Measurements from ENCODE around the gene TMEM141. TPM values are rescaled to one million over a fixed set of nuclear protein-coding genes. Genes with fewer than 3 reads are reported as not detected.

The TMEM141 gene
- total RNA-seq, 4 donors from 2014 or later = 46.9 to 70.2 (median 51.1) TPM

- no peak for TF ChIP-seq POLR2A (IDR thresholded peaks at IDR 0.05)
- no peak for TF ChIP-seq CTCF (IDR thresholded peaks at IDR 0.05 in 4 of 5, conservative IDR thresholded peaks at IDR 0.05 in 1 of 5)
- no peak for DNase-seq
- Histone ChIP-seq H3K9me3 (no peaks in the 10 kb centered on the region), H3K27me3 (peaks cover 26 to 42% (median 39%) of the 10 kb centered on the region in 3 donors), H3K36me3 (no peaks in the 10 kb centered on the region), H3K4me1 (no peaks in the 10 kb centered on the region), H3K27ac (no peak overlapping the region), H3K4me3 (peak overlapping the region in 2 of 4 donors; percentile 33 to 40)
- intact Hi-C loops (cut with DNase I; ENCODE audit: low total_unique reads) = no loop called here
- in situ Hi-C loops (cut with MboI; ENCODE audit: low sequenced_read_pairs in 4 of 4) = no loop called here
- ATAC-seq = no peak
Observed at GRCh38 chr9:136744773-136745172, 46.4 kb upstream of the TMEM141 start.

- TF ChIP-seq POLR2A (IDR thresholded peaks at IDR 0.05) = no peak
- TF ChIP-seq CTCF (IDR thresholded peaks at IDR 0.05 in 4 of 5, conservative IDR thresholded peaks at IDR 0.05 in 1 of 5) = no peak
- DNase-seq = no peak
- peaks cover 0 to 2% of the 10 kb centered on the region in 2 donors for H3K4me1 ChIP-seq
- peak overlapping the region; percentile 10 to 40 (median 25) for H3K4me3 ChIP-seq
- intact Hi-C loops (cut with DNase I; ENCODE audit: low total_unique reads) (no loop called here), in situ Hi-C loops (cut with MboI; ENCODE audit: low sequenced_read_pairs in 4 of 4) (no loop called here)
- ATAC-seq = no peak
- H3K27me3 ChIP-seq = peaks cover 25 to 34% (median 31%) of the 10 kb centered on the region in 3 donors
- peak overlapping the region in 3 of 4 donors; percentile 53 to 57 (median 55) for H3K27ac ChIP-seq
- no peaks in the 10 kb centered on the region for H3K36me3 ChIP-seq
- H3K9me3 ChIP-seq = no peaks in the 10 kb centered on the region
Observed at GRCh38 chr9:136745389-136746154, 45.6 kb upstream of the TMEM141 start.

- TF ChIP-seq POLR2A (IDR thresholded peaks at IDR 0.05) (no peak), CTCF (IDR thresholded peaks at IDR 0.05 in 4 of 5, conservative IDR thresholded peaks at IDR 0.05 in 1 of 5) (no peak)
Observed at GRCh38 chr9:136746155-136746490, 45.0 kb upstream of the TMEM141 start.

GRCh38 chr9:136746621-136747020 is 44.5 kb upstream of the TMEM141 start:
- Histone ChIP-seq H3K4me1 (peaks cover 0 to 3% of the 10 kb centered on the region in 2 donors), H3K27me3 (peaks cover 16 to 24% (median 21%) of the 10 kb centered on the region in 3 donors), H3K4me3 (no peak overlapping the region), H3K9me3 (no peaks in the 10 kb centered on the region), H3K36me3 (no peaks in the 10 kb centered on the region), H3K27ac (no peak overlapping the region)
- in situ Hi-C loops (cut with MboI; ENCODE audit: low sequenced_read_pairs in 4 of 4) = no loop called here
- no peak for ATAC-seq
- no peak for TF ChIP-seq CTCF (IDR thresholded peaks at IDR 0.05 in 4 of 5, conservative IDR thresholded peaks at IDR 0.05 in 1 of 5)
- no peak for TF ChIP-seq POLR2A (IDR thresholded peaks at IDR 0.05)
- DNase-seq = no peak
- intact Hi-C loops (cut with DNase I; ENCODE audit: low total_unique reads) = no loop called here

More at GRCh38 chr9:136746155-136746490, 45.0 kb upstream of the TMEM141 start:
- in situ Hi-C loops (cut with MboI; ENCODE audit: low sequenced_read_pairs in 4 of 4) (no loop called here), intact Hi-C loops (cut with DNase I; ENCODE audit: low total_unique reads) (no loop called here)
- Histone ChIP-seq H3K36me3 (no peaks in the 10 kb centered on the region), H3K27me3 (peaks cover 20 to 29% (median 26%) of the 10 kb centered on the region in 3 donors), H3K4me3 (peak overlapping the region in 1 of 4 donors; percentile 40), H3K27ac (peak overlapping the region in 1 of 4 donors; percentile 55), H3K9me3 (no peaks in the 10 kb centered on the region), H3K4me1 (peaks cover 0 to 3% of the 10 kb centered on the region in 2 donors)
- ATAC-seq (no peak), DNase-seq (no peak)
